ENCODE results near the gene CGA. TPM values are rescaled to one million over a fixed set of nuclear protein-coding genes. Genes with fewer than 3 reads are reported as not detected.

Gene CGA
- polyA plus RNA-seq, 1 donor (not counting 4 experiments of a cell fraction or from before 2014, with no cell fraction given), result not detected

GRCh38 chr6:87100216-87100615 lies 5.3 kb upstream of the CGA start:
- dilution Hi-C loops (cut with MboI; ENCODE audit: extremely low pct_ligation_motif_present, low sequenced_read_pairs), result no loop called here
- Histone ChIP-seq H3K9me1 (ENCODE audit: control insufficient read depth, extremely low read depth, insufficient read depth, low read length) (no peaks in the 10 kb centered on the region), H4K20me1 (ENCODE audit: control insufficient read depth, extremely low read depth, insufficient read depth, low read length) (no peaks in the 10 kb centered on the region), H2AFZ (ENCODE audit: control insufficient read depth, low read length) (no peak overlapping the region), H3K79me2 (ENCODE audit: control insufficient read depth, insufficient read depth, low read length) (no peaks in the 10 kb centered on the region), H3K9ac (ENCODE audit: control insufficient read depth, extremely low read depth, insufficient read depth, low read length) (no peak overlapping the region), H3K27me3 (ENCODE audit: control insufficient read depth, extremely low read depth, insufficient read depth, low read length) (peaks cover 4% of the 10 kb centered on the region), H3K4me3 (ENCODE audit: control insufficient read depth in 2 of 3, extremely low read depth in 1 of 3, insufficient read depth in 2 of 3, low read depth in 1 of 3, low read length in 3 of 3) (no peak overlapping the region), H3K4me2 (ENCODE audit: control insufficient read depth, extremely low read depth, insufficient read depth, low read depth, low read length) (no peak overlapping the region), H3K27ac (ENCODE audit: control insufficient read depth, insufficient read depth, low read length) (no peak overlapping the region), H3K36me3 (ENCODE audit: control insufficient read depth in 2 of 2, extremely low read depth in 1 of 2, insufficient read depth in 2 of 2, low read length in 2 of 2) (no peaks in the 10 kb centered on the region), H3K4me1 (ENCODE audit: control insufficient read depth, extremely low read depth, insufficient read depth, low read length) (no peaks in the 10 kb centered on the region), H3K9me3 (ENCODE audit: control insufficient read depth, low read depth, low read length) (no peaks in the 10 kb centered on the region)
- no peak for DNase-seq (ENCODE audit: low read depth, low spot score)
- TF ChIP-seq EZH2 (IDR thresholded peaks at IDR 0.05; ENCODE audit: low read length) (no peak), CTCF (optimal IDR thresholded peaks at IDR 0.05 in 1 of 3, IDR thresholded peaks at IDR 0.05 in 1 of 3, conservative IDR thresholded peaks at IDR 0.05 in 1 of 3; ENCODE audit: extremely low read depth in 1 of 3, insufficient read depth in 2 of 3, low read length in 3 of 3) (no peak)
- no peak for FAIRE-seq

- no peaks in the 10 kb centered on the region for H3K9me1 ChIP-seq (ENCODE audit: control insufficient read depth, extremely low read depth, insufficient read depth, low read length)
- H3K9me3 ChIP-seq (ENCODE audit: control insufficient read depth, low read depth, low read length), result no peaks in the 10 kb centered on the region
- DNase-seq (ENCODE audit: low read depth, low spot score), result no peak
- peaks cover 4% of the 10 kb centered on the region for H3K27me3 ChIP-seq (ENCODE audit: control insufficient read depth, extremely low read depth, insufficient read depth, low read length)
- no peak overlapping the region for H3K4me3 ChIP-seq (ENCODE audit: control insufficient read depth in 2 of 3, extremely low read depth in 1 of 3, insufficient read depth in 2 of 3, low read depth in 1 of 3, low read length in 3 of 3)
- no peaks in the 10 kb centered on the region for H3K36me3 ChIP-seq (ENCODE audit: control insufficient read depth in 2 of 2, extremely low read depth in 1 of 2, insufficient read depth in 2 of 2, low read length in 2 of 2)
- H3K79me2 ChIP-seq (ENCODE audit: control insufficient read depth, insufficient read depth, low read length), result no peaks in the 10 kb centered on the region
- H3K27ac ChIP-seq (ENCODE audit: control insufficient read depth, insufficient read depth, low read length), result no peak overlapping the region
- FAIRE-seq, result no peak
- no peak overlapping the region for H2AFZ ChIP-seq (ENCODE audit: control insufficient read depth, low read length)
- dilution Hi-C loops (cut with MboI; ENCODE audit: extremely low pct_ligation_motif_present, low sequenced_read_pairs), result no loop called here
- H4K20me1 ChIP-seq (ENCODE audit: control insufficient read depth, extremely low read depth, insufficient read depth, low read length), result no peaks in the 10 kb centered on the region
- H3K9ac ChIP-seq (ENCODE audit: control insufficient read depth, extremely low read depth, insufficient read depth, low read length), result no peak overlapping the region
- H3K4me2 ChIP-seq (ENCODE audit: control insufficient read depth, extremely low read depth, insufficient read depth, low read depth, low read length), result no peak overlapping the region
- no peak for TF ChIP-seq CTCF (optimal IDR thresholded peaks at IDR 0.05 in 1 of 3, IDR thresholded peaks at IDR 0.05 in 1 of 3, conservative IDR thresholded peaks at IDR 0.05 in 1 of 3; ENCODE audit: extremely low read depth in 1 of 3, insufficient read depth in 2 of 3, low read length in 3 of 3)
- no peak for TF ChIP-seq EZH2 (IDR thresholded peaks at IDR 0.05; ENCODE audit: low read length)
- no peaks in the 10 kb centered on the region for H3K4me1 ChIP-seq (ENCODE audit: control insufficient read depth, extremely low read depth, insufficient read depth, low read length)
Measured at GRCh38 chr6:87099472-87099871, 4.6 kb upstream of the CGA start.
